H1 (cell line): ENCODE data around the gene CCDC78. TPM values are rescaled to one million over a fixed set of nuclear protein-coding genes. Genes with fewer than 3 reads are reported as not detected.

Experiments
- ATF3 ChIP-seq: IDR thresholded peaks from 2 replicates; pipeline ENCODE4 v1.6.1; 2011; ENCODE audit warnings: low read depth, mild to moderate bottlenecking, low read length; ENCODE audit not compliant: insufficient read depth
- polyA plus RNA-seq, 7 experiments: library from polyadenylated mRNA; depleted of rRNA in 3 of 7; stranded (reverse) in 5 of 7; unstranded in 2 of 7; fragments of >200 nt in 5 of 7; fragments of 200-250 nt in 2 of 7; gene quantifications; 1 replicate in 5 of 7; 2 replicates in 1 of 7; 4 replicates in 1 of 7; pipeline versions ENCODE4 v1.2.1 to v1.2.3, GENCODE V29; 2011 to 2013; ENCODE audit warnings: missing spikeins in 2 of 7, mixed read lengths in 2 of 7
- total RNA-seq: library from RNA; stranded (reverse); fragmentation: NEBNext Ultra II Directional; extraction: Animal tissue kit (Norgen Biotek cat#: 25700); gene quantifications from 2 replicates; pipeline ENCODE4 v1.2.1, GENCODE V29; 2021

CCDC78 gene
- total and polyA plus RNA-seq, 2 of the 8 experiments (the other 6 are each of a cell fraction or from before 2014, with no cell fraction given) = 7.1 to 8.5 TPM

GRCh38 chr16:724188-725040 lies 1.8 kb downstream of the CCDC78 start (continued):
- TF ChIP-seq ATF3 = no peak
